ENCODE data around the gene SLC8A2. TPM values are rescaled to one million over a fixed set of nuclear protein-coding genes. Genes with fewer than 3 reads are reported as not detected.

The SLC8A2 gene
- total RNA-seq, 2 experiments from 2014 or later, result 0.13 to 0.36 TPM

DNA sequence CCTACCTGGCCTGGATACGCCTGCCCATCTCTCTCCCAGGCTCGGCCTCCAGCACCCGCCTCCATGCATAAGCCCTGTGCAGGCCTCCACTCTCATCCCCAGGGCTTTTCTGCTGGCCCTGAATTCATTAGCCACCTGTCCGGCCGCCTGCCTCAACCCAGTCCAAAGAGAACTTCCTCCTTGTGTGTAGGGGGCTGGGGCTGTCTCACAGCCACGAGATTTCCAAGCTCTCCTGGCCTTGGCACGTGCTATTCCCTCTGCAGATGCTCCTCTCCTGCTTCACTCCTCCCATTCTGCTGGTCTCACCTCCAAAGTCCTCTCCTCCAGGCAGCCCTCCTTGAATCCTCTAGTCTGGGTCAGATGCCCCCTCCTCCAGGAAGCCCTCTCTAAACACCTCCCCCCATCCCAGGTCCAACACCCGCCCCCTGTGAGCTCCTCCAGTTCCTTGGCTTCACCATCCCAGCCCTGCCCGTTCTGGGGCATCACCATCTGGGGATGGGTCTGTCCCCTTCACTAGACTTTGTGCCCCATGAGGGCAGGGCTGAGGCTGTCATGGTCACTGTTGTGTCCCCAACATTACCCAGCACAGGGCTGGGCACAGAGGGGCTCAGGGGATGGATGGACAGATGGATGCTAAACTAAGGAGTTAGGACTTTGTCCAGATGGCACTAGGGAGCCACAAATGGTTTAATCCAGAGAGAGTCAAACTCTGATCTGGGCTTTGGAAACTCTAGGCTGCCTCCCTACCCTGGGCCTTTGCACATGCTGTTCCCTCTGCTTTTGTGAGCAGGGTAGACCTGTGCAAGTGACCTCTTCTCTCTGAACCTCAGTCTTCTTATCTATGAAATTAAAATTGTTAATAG is 67.1 kb downstream of the SLC8A2 start:
- Histone ChIP-seq H3K4me2 (ENCODE audit: low read length) (no peak overlapping the region), H3K79me2 (ENCODE audit: insufficient read depth, low read depth, low read length) (no peaks in the 10 kb centered on the region), H3K4me1 (ENCODE audit: insufficient read depth, low read length, poor library complexity, severe bottlenecking) (no peaks in the 10 kb centered on the region), H3K27ac (ENCODE audit: low read depth, low read length, poor library complexity, severe bottlenecking) (no peak overlapping the region), H3K36me3 (ENCODE audit: insufficient read depth, low read length) (no peaks in the 10 kb centered on the region), H2AFZ (ENCODE audit: low read length) (no peak overlapping the region), H3K9me2 (ENCODE audit: insufficient read depth, low read length) (no peaks in the 10 kb centered on the region), H3K9me3 (ENCODE audit: low read length) (no peaks in the 10 kb centered on the region), H3K4me3 (ENCODE audit: low read depth, low read length, poor library complexity, severe bottlenecking) (no peak overlapping the region), H4K20me1 (ENCODE audit: insufficient read depth, low read length) (no peaks in the 10 kb centered on the region)
- ChIA-PET CTCF (ENCODE audit: unreplicated experiment) (no interaction called here), POLR2A (interaction anchor here (0.6 kb wide), 1 partner anchor 106 kb away, joined by 4 read pairs; no protein-coding TSS in a partner anchor)
- BruUV-seq (replicated peaks), result no TSS peak
- no peak for DNase-seq (ENCODE audit: low spot score)
- intact Hi-C loops (cut with micrococcal nuclease; ENCODE audit: unreplicated experiment), result no loop called here
- TF ChIP-seq, protein P1, sequence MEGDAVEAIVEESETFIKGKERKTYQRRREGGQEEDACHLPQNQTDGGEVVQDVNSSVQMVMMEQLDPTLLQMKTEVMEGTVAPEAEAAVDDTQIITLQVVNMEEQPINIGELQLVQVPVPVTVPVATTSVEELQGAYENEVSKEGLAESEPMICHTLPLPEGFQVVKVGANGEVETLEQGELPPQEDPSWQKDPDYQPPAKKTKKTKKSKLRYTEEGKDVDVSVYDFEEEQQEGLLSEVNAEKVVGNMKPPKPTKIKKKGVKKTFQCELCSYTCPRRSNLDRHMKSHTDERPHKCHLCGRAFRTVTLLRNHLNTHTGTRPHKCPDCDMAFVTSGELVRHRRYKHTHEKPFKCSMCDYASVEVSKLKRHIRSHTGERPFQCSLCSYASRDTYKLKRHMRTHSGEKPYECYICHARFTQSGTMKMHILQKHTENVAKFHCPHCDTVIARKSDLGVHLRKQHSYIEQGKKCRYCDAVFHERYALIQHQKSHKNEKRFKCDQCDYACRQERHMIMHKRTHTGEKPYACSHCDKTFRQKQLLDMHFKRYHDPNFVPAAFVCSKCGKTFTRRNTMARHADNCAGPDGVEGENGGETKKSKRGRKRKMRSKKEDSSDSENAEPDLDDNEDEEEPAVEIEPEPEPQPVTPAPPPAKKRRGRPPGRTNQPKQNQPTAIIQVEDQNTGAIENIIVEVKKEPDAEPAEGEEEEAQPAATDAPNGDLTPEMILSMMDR (conservative IDR thresholded peaks at IDR 0.05; ENCODE audit: low read length), result no peak
- no peak for TF ChIP-seq EZH2phosphoT487 (IDR thresholded peaks at IDR 0.05; ENCODE audit: borderline replicate concordance, low read depth, low read length)

DNA sequence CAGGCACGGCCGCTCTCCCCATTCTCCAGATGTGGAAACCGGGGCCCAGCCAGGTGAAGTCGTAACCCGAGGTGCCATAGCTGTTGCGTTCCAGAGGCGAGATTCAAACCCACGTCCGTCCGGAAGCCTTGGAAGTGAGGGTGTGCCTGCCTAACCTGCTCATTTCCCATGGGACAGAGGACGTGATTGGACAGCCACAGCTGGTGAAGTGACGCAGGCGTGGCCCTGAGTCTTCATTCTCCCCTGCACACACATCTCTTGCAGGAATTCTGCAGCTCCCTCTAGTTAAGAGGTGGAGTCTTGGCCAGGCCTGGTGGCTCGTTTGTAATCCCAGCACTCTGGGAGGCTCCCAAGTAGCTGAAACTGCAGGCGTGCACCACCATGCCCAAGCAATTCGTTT is 69.2 kb downstream of the SLC8A2 start:
- POLR2A ChIA-PET, result no interaction called here

More for the DNA sequence above, 69.2 kb downstream of the SLC8A2 start:
- DNase-seq (ENCODE audit: low spot score), result no peak
- CTCF ChIA-PET (ENCODE audit: unreplicated experiment), result no interaction called here
- no peak overlapping the region for H3K27ac ChIP-seq (ENCODE audit: low read depth, low read length, poor library complexity, severe bottlenecking)
- H3K4me2 ChIP-seq (ENCODE audit: low read length), result no peak overlapping the region
- no peaks in the 10 kb centered on the region for H3K36me3 ChIP-seq (ENCODE audit: insufficient read depth, low read length)
- H3K4me3 ChIP-seq (ENCODE audit: low read depth, low read length, poor library complexity, severe bottlenecking), result no peak overlapping the region
- H2AFZ ChIP-seq (ENCODE audit: low read length), result no peak overlapping the region
- H3K9me2 ChIP-seq (ENCODE audit: insufficient read depth, low read length), result no peaks in the 10 kb centered on the region
- no peaks in the 10 kb centered on the region for H4K20me1 ChIP-seq (ENCODE audit: insufficient read depth, low read length)
- H3K4me1 ChIP-seq (ENCODE audit: insufficient read depth, low read length, poor library complexity, severe bottlenecking), result no peaks in the 10 kb centered on the region
- no TSS peak for BruUV-seq (replicated peaks)
- no peaks in the 10 kb centered on the region for H3K9me3 ChIP-seq (ENCODE audit: low read length)
- intact Hi-C loops (cut with micrococcal nuclease; ENCODE audit: unreplicated experiment), result no loop called here
- TF ChIP-seq EZH2phosphoT487 (IDR thresholded peaks at IDR 0.05; ENCODE audit: borderline replicate concordance, low read depth, low read length), result no peak
- TF ChIP-seq, protein P1 (conservative IDR thresholded peaks at IDR 0.05; ENCODE audit: low read length), result no peak
- no peaks in the 10 kb centered on the region for H3K79me2 ChIP-seq (ENCODE audit: insufficient read depth, low read depth, low read length)

Measured in OCI-LY7 (cell line).